Activated B cell treated with CpG ODN at 0.5 μM for 24 hours (primary cell): ENCODE results near the gene BICDL1. TPM values are rescaled to one million over a fixed set of nuclear protein-coding genes. Genes with fewer than 3 reads are reported as not detected.

Source experiments
- ATAC-seq: fragments of 200-7000 bp; cut with Tn5 transposase; one replicate; pipeline ENCODE4 v1.10.0; 2021; ENCODE audit warnings: low read depth, mild to moderate bottlenecking, moderate library complexity
- CTCF ChIA-PET: fragments of 350-600 bp; sonication (Branson Sonifier 250); formaldehyde crosslinking; loops from one replicate; lab custom pipeline; 2021; ENCODE audit warnings: antibody characterized with exemption; lab: Charles Lee
- POLR2A ChIA-PET: fragments of 350-600 bp; sonication (Branson Sonifier 250); formaldehyde crosslinking; loops from one replicate; lab custom pipeline; 2021; ENCODE audit warnings: antibody characterized with exemption; lab: Charles Lee
- DNase-seq: peaks from one replicate; pipeline ENCODE4 v3.0.0; 2022
- H3K27ac Mint-ChIP-seq: one replicate; pipeline ENCODE4 v1.8.0; 2020; ENCODE audit warnings: mixed read lengths
- H3K27me3 Mint-ChIP-seq: one replicate; pipeline ENCODE4 v1.8.0; 2021; ENCODE audit warnings: mixed read lengths
- H3K36me3 Mint-ChIP-seq: one replicate; pipeline ENCODE4 v1.8.0; 2021; ENCODE audit warnings: low read depth, mixed read lengths
- H3K4me1 Mint-ChIP-seq: one replicate; pipeline ENCODE4 v1.8.0; 2021; ENCODE audit warnings: mixed read lengths
- H3K4me3 Mint-ChIP-seq: one replicate; pipeline ENCODE4 v1.8.0; 2020; ENCODE audit warnings: mild to moderate bottlenecking, mixed read lengths
- H3K9me3 Mint-ChIP-seq: one replicate; pipeline ENCODE4 v1.8.0; 2020; ENCODE audit warnings: mixed read lengths
- CTCF ChIP-seq: fragments of 200-600 bp; IDR thresholded peaks from one replicate; pipeline ENCODE4 v1.8.0; 2022; ENCODE audit warnings: antibody characterized with exemption, mild to moderate bottlenecking
- intact Hi-C: fragments of 100-400 bp; cut with micrococcal nuclease; formaldehyde crosslinking; loops from one replicate; pipeline ENCODE4 v1.15.1; 2024
- total RNA-seq: library from RNA; stranded (reverse); gene quantifications from 2 replicates; pipeline ENCODE4 v1.2.3, GENCODE V29; 2022

BICDL1 gene
- total RNA-seq, 1 donor from 2014 or later, result 16.8 TPM

GRCh38 chr12:119990382-119990874 is 1.4 kb downstream of the BICDL1 start:
- peaks cover 7% of the 10 kb centered on the region for H3K36me3 Mint-ChIP-seq
- peak overlapping the region; percentile 61 for H3K27ac Mint-ChIP-seq
- no peak for ATAC-seq
- no peak for DNase-seq
- H3K9me3 Mint-ChIP-seq, result no peaks in the 10 kb centered on the region
- ChIA-PET CTCF (interaction anchor here (2.8 kb wide), 1 partner anchor 97 kb away, joined by 17 read pairs; no protein-coding TSS in a partner anchor), POLR2A (interaction anchor here (0.6 to 2.9 kb wide), 9 partner anchors 17 to 1873 kb away, joined by 4 to 35 read pairs (median 12); partner anchors contain the start of genes RAB35, RNU4-1, RNU4-2 and RPLP0)
- intact Hi-C loops, result no loop called here
- H3K4me3 Mint-ChIP-seq, result peak overlapping the region; percentile 83
- TF ChIP-seq CTCF, result no peak
- no peaks in the 10 kb centered on the region for H3K27me3 Mint-ChIP-seq
- peaks cover 30% of the 10 kb centered on the region for H3K4me1 Mint-ChIP-seq

GRCh38 chr12:119992129-119992705 is 3.2 kb downstream of the BICDL1 start:
- TF ChIP-seq CTCF, result no peak
- ChIA-PET POLR2A (no interaction called here), CTCF (no interaction called here)
- no peaks in the 10 kb centered on the region for H3K9me3 Mint-ChIP-seq
- no peak overlapping the region for H3K4me3 Mint-ChIP-seq
- no peak overlapping the region for H3K27ac Mint-ChIP-seq
- H3K36me3 Mint-ChIP-seq, result peaks cover 7% of the 10 kb centered on the region
- intact Hi-C loops, result no loop called here
- no peak for ATAC-seq
- H3K27me3 Mint-ChIP-seq, result no peaks in the 10 kb centered on the region
- no peak for DNase-seq
- H3K4me1 Mint-ChIP-seq, result peaks cover 30% of the 10 kb centered on the region

- intact Hi-C loops, result no loop called here
Measured at GRCh38 chr12:119994892-119995658, 6.0 kb downstream of the BICDL1 start.

GRCh38 chr12:119996417-119996816 is 7.4 kb downstream of the BICDL1 start:
- Mint-ChIP-seq H3K27ac (no peak overlapping the region), H3K4me1 (peaks cover 9% of the 10 kb centered on the region), H3K9me3 (no peaks in the 10 kb centered on the region), H3K27me3 (no peaks in the 10 kb centered on the region), H3K4me3 (no peak overlapping the region), H3K36me3 (peaks cover 21% of the 10 kb centered on the region)
- intact Hi-C loops, result no loop called here
- ChIA-PET CTCF (no interaction called here), POLR2A (no interaction called here)
- DNase-seq (no peak), ATAC-seq (no peak)
- no peak for TF ChIP-seq CTCF

More at GRCh38 chr12:119994892-119995658, 6.0 kb downstream of the BICDL1 start:
- H3K27me3 Mint-ChIP-seq, result no peaks in the 10 kb centered on the region
- ATAC-seq, result no peak
- CTCF ChIA-PET, result no interaction called here
- H3K9me3 Mint-ChIP-seq, result no peaks in the 10 kb centered on the region
- peaks cover 16% of the 10 kb centered on the region for H3K36me3 Mint-ChIP-seq
- TF ChIP-seq CTCF, result no peak
- no peak overlapping the region for H3K4me3 Mint-ChIP-seq
- H3K4me1 Mint-ChIP-seq, result peaks cover 21% of the 10 kb centered on the region
- POLR2A ChIA-PET, result interaction anchor here (0.6 to 1.4 kb wide), 2 partner anchors 12 to 206 kb away, joined by 3 to 4 read pairs; partner anchors contain the start of gene RPLP0
- H3K27ac Mint-ChIP-seq, result no peak overlapping the region
- DNase-seq, result no peak
